ENCODE data around the gene EP400.

Gene EP400

DNA sequence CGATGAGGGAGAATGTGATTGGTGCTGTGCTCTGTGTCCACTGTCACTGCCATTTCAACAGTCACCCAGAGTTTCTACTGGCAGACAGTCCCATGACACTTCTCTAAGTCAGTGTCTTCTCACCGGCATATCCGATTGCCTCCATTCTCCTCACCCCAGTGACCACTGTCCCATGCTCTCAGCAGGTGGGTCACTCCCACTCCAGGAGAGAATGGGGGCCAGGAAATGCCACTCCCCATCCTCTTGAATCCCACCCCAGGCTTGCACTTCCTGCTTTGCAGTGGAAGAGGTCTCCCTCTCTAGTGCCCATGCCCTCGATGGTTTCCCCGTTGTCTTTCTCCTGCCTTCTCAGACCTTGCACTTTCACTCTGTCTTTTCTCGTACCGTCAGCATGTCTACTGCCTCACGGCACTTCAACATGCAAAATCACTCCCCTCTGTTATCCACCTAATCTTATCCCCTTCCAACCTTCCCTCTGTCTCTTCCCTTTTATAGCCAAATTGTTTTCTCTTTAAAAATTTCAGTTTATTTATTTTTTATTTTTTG is 2.2 kb upstream of the EP400 start (continued):
- TF ChIP-seq, protein P1, sequence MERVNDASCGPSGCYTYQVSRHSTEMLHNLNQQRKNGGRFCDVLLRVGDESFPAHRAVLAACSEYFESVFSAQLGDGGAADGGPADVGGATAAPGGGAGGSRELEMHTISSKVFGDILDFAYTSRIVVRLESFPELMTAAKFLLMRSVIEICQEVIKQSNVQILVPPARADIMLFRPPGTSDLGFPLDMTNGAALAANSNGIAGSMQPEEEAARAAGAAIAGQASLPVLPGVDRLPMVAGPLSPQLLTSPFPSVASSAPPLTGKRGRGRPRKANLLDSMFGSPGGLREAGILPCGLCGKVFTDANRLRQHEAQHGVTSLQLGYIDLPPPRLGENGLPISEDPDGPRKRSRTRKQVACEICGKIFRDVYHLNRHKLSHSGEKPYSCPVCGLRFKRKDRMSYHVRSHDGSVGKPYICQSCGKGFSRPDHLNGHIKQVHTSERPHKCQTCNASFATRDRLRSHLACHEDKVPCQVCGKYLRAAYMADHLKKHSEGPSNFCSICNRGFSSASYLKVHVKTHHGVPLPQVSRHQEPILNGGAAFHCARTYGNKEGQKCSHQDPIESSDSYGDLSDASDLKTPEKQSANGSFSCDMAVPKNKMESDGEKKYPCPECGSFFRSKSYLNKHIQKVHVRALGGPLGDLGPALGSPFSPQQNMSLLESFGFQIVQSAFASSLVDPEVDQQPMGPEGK (tag by site-specific recombination; IDR thresholded peaks at IDR 0.05) = 0 out of 2 replicates have a peak, but pooled peaks have one; percentile 26
- TF ChIP-seq SP2 (tag by site-specific recombination; IDR thresholded peaks at IDR 0.05) = peak; percentile 42
- 0 out of 2 replicates have a peak, but pooled peaks have one; percentile 10 for TF ChIP-seq ZNF366 (tag by site-specific recombination; conservative IDR thresholded peaks at IDR 0.05)
- TF ChIP-seq WT1 (tag by site-specific recombination; IDR thresholded peaks at IDR 0.05) = peak; percentile 14; the same call in 1 of the 2 replicates
- TF ChIP-seq ZIC2 (tag by site-specific recombination; IDR thresholded peaks at IDR 0.05) = 0 out of 2 replicates have a peak, but pooled peaks have one; percentile 18
- no peak for TF ChIP-seq ZNF658 (tag by site-specific recombination; IDR thresholded peaks at IDR 0.05)

DNA sequence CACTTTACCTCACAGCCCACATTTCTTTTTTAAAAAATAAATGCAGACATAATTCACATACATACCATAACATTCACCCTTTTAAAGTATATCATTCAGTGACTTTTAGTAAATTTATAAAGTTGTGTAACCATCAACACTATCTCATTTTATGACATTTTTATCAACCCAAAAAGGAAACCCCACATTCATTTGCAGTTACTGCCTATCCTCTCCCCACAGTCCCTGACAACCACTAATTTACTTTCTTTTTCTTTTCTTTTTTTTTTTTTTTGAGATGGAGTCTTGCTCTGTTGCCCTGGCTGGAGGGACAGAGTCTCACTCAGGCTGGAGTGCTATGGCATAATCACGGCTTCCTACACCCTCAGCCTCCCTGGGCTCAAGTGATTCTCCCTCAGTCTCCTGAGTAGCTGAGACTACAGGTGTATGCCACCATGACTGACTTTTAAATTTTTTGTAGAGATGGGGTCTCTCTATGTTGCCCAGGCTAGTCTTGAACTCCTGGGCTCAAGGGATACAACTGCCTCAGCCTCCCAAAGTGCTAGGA is 1.5 kb upstream of the EP400 start:
- TF ChIP-seq KLF7 (tag by site-specific recombination; IDR thresholded peaks at IDR 0.05; ENCODE audit: borderline replicate concordance) = no peak
- TF ChIP-seq ZNF600 (tag by site-specific recombination; IDR thresholded peaks at IDR 0.05) = no peak
- TF ChIP-seq ZNF664 (tag by site-specific recombination; IDR thresholded peaks at IDR 0.05) = peak; percentile 19; the same call in 1 of the 2 replicates
- TF ChIP-seq ZNF555 (tag by site-specific recombination; conservative IDR thresholded peaks at IDR 0.05) = no peak
- TF ChIP-seq ZNF324 (tag by site-specific recombination; IDR thresholded peaks at IDR 0.05) = no peak
- no peak for TF ChIP-seq ZNF660 (tag by site-specific recombination; IDR thresholded peaks at IDR 0.05)
- TF ChIP-seq ZNF202 (tag by site-specific recombination; IDR thresholded peaks at IDR 0.05; ENCODE audit: borderline replicate concordance) = no peak
- no peak for TF ChIP-seq ZNF132 (tag by site-specific recombination; IDR thresholded peaks at IDR 0.05; ENCODE audit: borderline replicate concordance)
- peak; percentile 14; the same call in 1 of the 2 replicates for TF ChIP-seq PRDM1 (tag by site-specific recombination; IDR thresholded peaks at IDR 0.05)
- TF ChIP-seq ZSCAN30 (tag by site-specific recombination; IDR thresholded peaks at IDR 0.05) = no peak
- TF ChIP-seq, protein P2, sequence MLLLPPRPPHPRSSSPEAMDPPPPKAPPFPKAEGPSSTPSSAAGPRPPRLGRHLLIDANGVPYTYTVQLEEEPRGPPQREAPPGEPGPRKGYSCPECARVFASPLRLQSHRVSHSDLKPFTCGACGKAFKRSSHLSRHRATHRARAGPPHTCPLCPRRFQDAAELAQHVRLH (tag by site-specific recombination; IDR thresholded peaks at IDR 0.05) = no peak
- TF ChIP-seq ZNF341 (tag by site-specific recombination; IDR thresholded peaks at IDR 0.05; ENCODE audit: low read depth) = no peak
- TF ChIP-seq ZNF18 (tag by site-specific recombination; IDR thresholded peaks at IDR 0.05) = no peak
- TF ChIP-seq SALL2 (tag by site-specific recombination; IDR thresholded peaks at IDR 0.05; ENCODE audit: borderline replicate concordance) = no peak
- TF ChIP-seq ZNF121 (tag by site-specific recombination; IDR thresholded peaks at IDR 0.05) = peak; percentile 99
- TF ChIP-seq ZBTB7A (tag by site-specific recombination; IDR thresholded peaks at IDR 0.05; ENCODE audit: low read depth) = no peak
- Histone ChIP-seq H3K4me1 (ENCODE audit: control insufficient read depth, insufficient read depth, low read length) (no peaks in the 10 kb centered on the region), H3K9me3 (ENCODE audit: control insufficient read depth, insufficient read depth, low read depth, low read length) (no peaks in the 10 kb centered on the region), H3K27ac (ENCODE audit: extremely low read depth, low read depth, low read length) (no peak overlapping the region), H3K4me3 (ENCODE audit: low read depth, low read length) (no peak overlapping the region), H3K36me3 (ENCODE audit: control insufficient read depth in 2 of 2, insufficient read depth in 1 of 2, low read length in 2 of 2) (peaks cover 7 to 17% of the 10 kb centered on the region in 2 experiments; a peak in 2 of 3 replicates)
- ChIA-PET POLR2A (no interaction called here), CTCF (no interaction called here)
